ENCODE results near the gene ARHGEF3.

The ARHGEF3 gene

DNA sequence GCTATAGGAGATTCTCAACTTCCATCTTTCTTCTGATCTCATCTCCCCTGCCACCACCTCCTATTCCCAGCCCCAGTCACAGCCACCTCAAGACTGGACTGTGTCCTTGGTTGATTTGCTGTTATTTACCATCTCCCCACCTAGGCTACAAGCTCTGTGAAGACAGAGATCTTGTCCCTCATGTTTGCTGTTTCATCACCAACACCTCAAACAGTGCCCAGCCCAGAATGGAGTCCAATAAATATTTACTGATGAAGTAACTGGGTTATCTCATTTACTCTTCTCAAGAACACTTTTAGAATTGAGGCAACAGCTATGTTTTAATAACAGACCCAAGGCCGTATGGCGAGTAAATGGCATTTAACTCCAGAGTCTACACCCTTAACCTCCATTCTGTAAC is 29.1 kb upstream of the ARHGEF3 start:
- H3K9me3 ChIP-seq (ENCODE audit: insufficient read depth, low read depth, low read length), result no peaks in the 10 kb centered on the region
- H3K27me3 ChIP-seq (ENCODE audit: insufficient read depth, low read length, poor library complexity, severe bottlenecking), result no peaks in the 10 kb centered on the region
- no peak overlapping the region for H2AFZ ChIP-seq (ENCODE audit: low read length)
- no peak for TF ChIP-seq EZH2phosphoT487 (IDR thresholded peaks at IDR 0.05; ENCODE audit: borderline replicate concordance)
- TF ChIP-seq, protein P1, sequence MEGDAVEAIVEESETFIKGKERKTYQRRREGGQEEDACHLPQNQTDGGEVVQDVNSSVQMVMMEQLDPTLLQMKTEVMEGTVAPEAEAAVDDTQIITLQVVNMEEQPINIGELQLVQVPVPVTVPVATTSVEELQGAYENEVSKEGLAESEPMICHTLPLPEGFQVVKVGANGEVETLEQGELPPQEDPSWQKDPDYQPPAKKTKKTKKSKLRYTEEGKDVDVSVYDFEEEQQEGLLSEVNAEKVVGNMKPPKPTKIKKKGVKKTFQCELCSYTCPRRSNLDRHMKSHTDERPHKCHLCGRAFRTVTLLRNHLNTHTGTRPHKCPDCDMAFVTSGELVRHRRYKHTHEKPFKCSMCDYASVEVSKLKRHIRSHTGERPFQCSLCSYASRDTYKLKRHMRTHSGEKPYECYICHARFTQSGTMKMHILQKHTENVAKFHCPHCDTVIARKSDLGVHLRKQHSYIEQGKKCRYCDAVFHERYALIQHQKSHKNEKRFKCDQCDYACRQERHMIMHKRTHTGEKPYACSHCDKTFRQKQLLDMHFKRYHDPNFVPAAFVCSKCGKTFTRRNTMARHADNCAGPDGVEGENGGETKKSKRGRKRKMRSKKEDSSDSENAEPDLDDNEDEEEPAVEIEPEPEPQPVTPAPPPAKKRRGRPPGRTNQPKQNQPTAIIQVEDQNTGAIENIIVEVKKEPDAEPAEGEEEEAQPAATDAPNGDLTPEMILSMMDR (conservative IDR thresholded peaks at IDR 0.05; ENCODE audit: low read length), result no peak
- no peaks in the 10 kb centered on the region for H3K36me3 ChIP-seq (ENCODE audit: insufficient read depth, low read length)
- H3K9ac ChIP-seq (ENCODE audit: low read depth, low read length, poor library complexity, severe bottlenecking), result no peak overlapping the region
- no peaks in the 10 kb centered on the region for H3K79me2 ChIP-seq (ENCODE audit: insufficient read depth, low read length)
- H3K4me1 ChIP-seq (ENCODE audit: insufficient read depth, low read length, poor library complexity, severe bottlenecking), result peaks cover 5% of the 10 kb centered on the region
- H4K20me1 ChIP-seq (ENCODE audit: insufficient read depth, low read length, poor library complexity, severe bottlenecking), result no peaks in the 10 kb centered on the region
- H3F3A ChIP-seq (ENCODE audit: low read depth), result no peaks in the 10 kb centered on the region
- H3K9me2 ChIP-seq (replicated peaks; ENCODE audit: low read depth, low read length), result no peaks in the 10 kb centered on the region
- no peak overlapping the region for H3K4me3 ChIP-seq (ENCODE audit: low read length, poor library complexity, severe bottlenecking)
- H3K4me2 ChIP-seq (ENCODE audit: low read depth, low read length, poor library complexity, severe bottlenecking), result no peak overlapping the region

DNA sequence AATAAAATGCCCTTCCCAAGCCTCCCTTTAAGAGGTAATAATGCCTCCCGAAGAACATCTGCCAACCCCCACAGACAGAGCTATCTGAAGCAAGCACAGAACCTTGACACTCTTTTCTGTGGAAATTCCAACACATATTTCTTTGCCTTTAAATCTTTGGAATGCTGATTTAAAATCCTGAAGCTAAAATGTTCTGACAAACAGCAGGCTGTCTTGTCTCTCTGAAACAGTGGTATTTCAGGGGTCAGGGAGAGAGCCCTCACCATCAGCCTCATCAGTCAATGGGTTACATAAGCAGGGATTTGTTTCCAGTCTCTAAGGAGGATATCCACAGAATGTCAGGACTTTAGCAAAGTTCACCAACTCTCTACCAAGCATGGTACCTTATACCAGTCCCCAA is 27.8 kb upstream of the ARHGEF3 start:
- TF ChIP-seq, protein P1 (conservative IDR thresholded peaks at IDR 0.05; ENCODE audit: low read length), result no peak
- TF ChIP-seq EZH2phosphoT487 (IDR thresholded peaks at IDR 0.05; ENCODE audit: borderline replicate concordance), result no peak

DNA sequence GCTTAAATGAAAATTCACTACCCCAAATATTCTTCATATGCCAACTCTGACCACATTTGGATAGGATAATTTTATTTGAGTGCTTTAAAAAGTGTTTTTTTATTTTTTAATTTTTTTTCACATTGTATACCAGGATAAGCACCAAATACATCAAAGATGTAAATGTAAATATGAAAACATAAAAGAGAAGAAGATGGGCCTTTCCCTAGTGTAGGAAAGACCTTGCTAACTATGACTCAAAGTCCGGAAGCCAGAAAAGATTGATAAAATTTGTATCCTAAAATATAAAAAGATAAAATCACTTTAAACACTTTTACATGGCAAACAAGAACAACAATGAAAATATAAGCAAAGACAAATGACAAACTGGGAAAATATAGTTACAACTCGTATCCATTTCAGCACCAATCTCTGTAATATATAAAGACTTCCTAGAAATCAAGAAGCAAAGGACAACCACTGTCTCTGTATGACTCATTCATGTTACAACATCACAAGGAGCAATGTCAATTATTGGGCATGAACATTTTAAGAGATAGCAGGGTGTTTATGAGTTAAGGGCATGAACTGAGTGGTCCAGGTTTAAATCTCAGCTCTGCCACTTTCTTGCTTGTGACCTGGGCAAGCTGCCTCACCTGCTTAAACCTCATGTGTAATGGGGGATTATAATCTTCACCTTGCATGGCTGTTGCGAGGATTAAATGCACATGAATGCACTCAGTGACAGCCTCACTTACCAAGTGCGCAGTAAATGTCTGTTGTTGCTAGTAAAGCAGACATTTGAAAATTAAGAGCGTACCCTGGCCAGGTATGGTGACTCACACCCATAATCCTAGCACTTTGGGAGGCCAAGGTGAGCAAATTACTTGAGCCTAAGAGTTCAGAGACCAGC is 25.3 kb upstream of the ARHGEF3 start:
- H3K9me2 ChIP-seq (replicated peaks; ENCODE audit: low read depth, low read length), result no peaks in the 10 kb centered on the region
- no peaks in the 10 kb centered on the region for H3F3A ChIP-seq (ENCODE audit: low read depth)
- no peaks in the 10 kb centered on the region for H3K79me2 ChIP-seq (ENCODE audit: insufficient read depth, low read length)
- TF ChIP-seq, protein P1 (conservative IDR thresholded peaks at IDR 0.05; ENCODE audit: low read length), result no peak
- TF ChIP-seq EZH2phosphoT487 (IDR thresholded peaks at IDR 0.05; ENCODE audit: borderline replicate concordance), result no peak
- H3K27me3 ChIP-seq (ENCODE audit: insufficient read depth, low read length, poor library complexity, severe bottlenecking), result no peaks in the 10 kb centered on the region
- H3K4me1 ChIP-seq (ENCODE audit: insufficient read depth, low read length, poor library complexity, severe bottlenecking), result peaks cover 18% of the 10 kb centered on the region
- H4K20me1 ChIP-seq (ENCODE audit: insufficient read depth, low read length, poor library complexity, severe bottlenecking), result no peaks in the 10 kb centered on the region
- H3K9me3 ChIP-seq (ENCODE audit: insufficient read depth, low read depth, low read length), result no peaks in the 10 kb centered on the region
- no peak overlapping the region for H3K4me3 ChIP-seq (ENCODE audit: low read length, poor library complexity, severe bottlenecking)
- H2AFZ ChIP-seq (ENCODE audit: low read length), result no peak overlapping the region
- H3K36me3 ChIP-seq (ENCODE audit: insufficient read depth, low read length), result no peaks in the 10 kb centered on the region
- no peak overlapping the region for H3K9ac ChIP-seq (ENCODE audit: low read depth, low read length, poor library complexity, severe bottlenecking)
- no peak overlapping the region for H3K4me2 ChIP-seq (ENCODE audit: low read depth, low read length, poor library complexity, severe bottlenecking)

More for the DNA sequence above, 27.8 kb upstream of the ARHGEF3 start:
- no peaks in the 10 kb centered on the region for H3K36me3 ChIP-seq (ENCODE audit: insufficient read depth, low read length)
- H3K4me1 ChIP-seq (ENCODE audit: insufficient read depth, low read length, poor library complexity, severe bottlenecking), result peaks cover 9% of the 10 kb centered on the region
- H3K9me3 ChIP-seq (ENCODE audit: insufficient read depth, low read depth, low read length), result no peaks in the 10 kb centered on the region
- no peaks in the 10 kb centered on the region for H3K9me2 ChIP-seq (replicated peaks; ENCODE audit: low read depth, low read length)
- no peaks in the 10 kb centered on the region for H3K79me2 ChIP-seq (ENCODE audit: insufficient read depth, low read length)
- no peaks in the 10 kb centered on the region for H3K27me3 ChIP-seq (ENCODE audit: insufficient read depth, low read length, poor library complexity, severe bottlenecking)
- no peak overlapping the region for H3K4me2 ChIP-seq (ENCODE audit: low read depth, low read length, poor library complexity, severe bottlenecking)
- no peaks in the 10 kb centered on the region for H4K20me1 ChIP-seq (ENCODE audit: insufficient read depth, low read length, poor library complexity, severe bottlenecking)
- H2AFZ ChIP-seq (ENCODE audit: low read length), result no peak overlapping the region
- no peak overlapping the region for H3K4me3 ChIP-seq (ENCODE audit: low read length, poor library complexity, severe bottlenecking)
- H3K9ac ChIP-seq (ENCODE audit: low read depth, low read length, poor library complexity, severe bottlenecking), result no peak overlapping the region
- no peaks in the 10 kb centered on the region for H3F3A ChIP-seq (ENCODE audit: low read depth)

Measured in Loucy (cell line).